ENCODE data around the gene TAL2.
A peak's percentile ranks its signal among the peaks of the same experiment; 100 is the strongest.

DNA sequence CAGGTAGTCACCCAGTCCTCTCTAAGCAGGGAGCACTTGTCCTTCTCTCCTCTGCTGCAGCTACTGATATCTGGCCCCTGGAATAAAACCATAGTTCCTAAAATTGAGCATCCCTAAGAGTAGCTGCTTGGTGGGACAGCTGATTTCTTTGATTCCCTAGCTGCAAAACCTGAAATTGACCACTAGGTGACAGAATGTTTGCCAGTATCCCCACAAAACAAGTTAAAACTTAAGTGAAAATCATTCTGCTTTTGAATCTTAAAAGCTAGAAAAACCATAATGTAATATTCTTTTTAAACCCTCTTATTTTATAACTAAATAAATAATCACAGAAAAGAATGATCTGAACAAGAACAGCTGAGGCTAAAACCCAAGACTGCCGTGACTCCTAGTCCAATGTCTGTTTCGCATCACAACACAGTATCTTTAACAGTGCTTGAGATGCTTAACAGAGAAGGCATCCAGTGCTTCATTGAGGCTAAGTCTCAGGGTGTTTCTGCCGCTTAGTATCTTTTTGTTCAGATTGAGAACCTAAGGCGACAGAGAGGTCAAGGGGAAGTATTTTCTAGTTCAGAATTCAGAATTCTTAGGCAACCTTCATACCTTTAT, 24.4 kb upstream of the TAL2 start:
- TF ChIP-seq, protein P1, sequence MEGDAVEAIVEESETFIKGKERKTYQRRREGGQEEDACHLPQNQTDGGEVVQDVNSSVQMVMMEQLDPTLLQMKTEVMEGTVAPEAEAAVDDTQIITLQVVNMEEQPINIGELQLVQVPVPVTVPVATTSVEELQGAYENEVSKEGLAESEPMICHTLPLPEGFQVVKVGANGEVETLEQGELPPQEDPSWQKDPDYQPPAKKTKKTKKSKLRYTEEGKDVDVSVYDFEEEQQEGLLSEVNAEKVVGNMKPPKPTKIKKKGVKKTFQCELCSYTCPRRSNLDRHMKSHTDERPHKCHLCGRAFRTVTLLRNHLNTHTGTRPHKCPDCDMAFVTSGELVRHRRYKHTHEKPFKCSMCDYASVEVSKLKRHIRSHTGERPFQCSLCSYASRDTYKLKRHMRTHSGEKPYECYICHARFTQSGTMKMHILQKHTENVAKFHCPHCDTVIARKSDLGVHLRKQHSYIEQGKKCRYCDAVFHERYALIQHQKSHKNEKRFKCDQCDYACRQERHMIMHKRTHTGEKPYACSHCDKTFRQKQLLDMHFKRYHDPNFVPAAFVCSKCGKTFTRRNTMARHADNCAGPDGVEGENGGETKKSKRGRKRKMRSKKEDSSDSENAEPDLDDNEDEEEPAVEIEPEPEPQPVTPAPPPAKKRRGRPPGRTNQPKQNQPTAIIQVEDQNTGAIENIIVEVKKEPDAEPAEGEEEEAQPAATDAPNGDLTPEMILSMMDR (IDR thresholded peaks at IDR 0.05), result peak in 5 of 7 experiments; percentile 6 to 28 (median 13)
- no peak for TF ChIP-seq POLR2A (IDR thresholded peaks at IDR 0.05)
